Measurements from ENCODE around the gene ZC3H6. TPM values are rescaled to one million over a fixed set of nuclear protein-coding genes. Genes with fewer than 3 reads are reported as not detected.

ZC3H6 gene
- total and polyA plus RNA-seq, 12 donors, result 0.83 to 29.5 (median 25.0) TPM

Other genes starting within 250 kb of the ZC3H6 start
- 10 to 100 TPM in 2 of 10 donors, 1 to 10 TPM in 8; 4.4 to 11.1 (median 5.7) TPM for gene TMEM87B, start 220.3 kb upstream of the ZC3H6 start, total RNA-seq
- 1 to 10 TPM; 4.8 to 6.0 TPM for gene TMEM87B, start 220.3 kb upstream of the ZC3H6 start, polyA plus RNA-seq
- gene FBLN7, start 137.2 kb upstream of the ZC3H6 start, total RNA-seq, result 1 to 10 TPM in 5 of 10 donors, under 1 TPM in 5; 0.22 to 1.7 (median 0.90) TPM
- under 1 TPM; 0.22 to 0.74 TPM for gene FBLN7, start 137.2 kb upstream of the ZC3H6 start, polyA plus RNA-seq
- gene ZC3H8, start 20.6 kb upstream of the ZC3H6 start, total RNA-seq, result 10 to 100 TPM in 6 of 10 donors, 1 to 10 TPM in 4; 7.0 to 13.3 (median 11.0) TPM
- gene ZC3H8, start 20.6 kb upstream of the ZC3H6 start, polyA plus RNA-seq, result 1 to 10 TPM; 4.2 to 6.9 TPM
- 1 to 10 TPM; 4.1 to 9.1 (median 7.6) TPM for gene RGPD8, start 158.0 kb downstream of the ZC3H6 start, total RNA-seq
- gene RGPD8, start 158.0 kb downstream of the ZC3H6 start, polyA plus RNA-seq, result 1 to 10 TPM in 1 of 2 donors, under 1 TPM in 1; 0.84 to 1.2 TPM
- 10 to 100 TPM; 38.2 to 54.5 (median 48.9) TPM for gene TTL, start 206.6 kb downstream of the ZC3H6 start, total RNA-seq
- 10 to 100 TPM; 12.9 to 16.9 TPM for gene TTL, start 206.6 kb downstream of the ZC3H6 start, polyA plus RNA-seq

Data from heart right ventricle (tissue), 12 donors.